Central memory CD4-positive, alpha-beta T cell (primary cell): ENCODE measurements around the gene NAT9.
A peak's percentile ranks its signal among the peaks of the same experiment; 100 is the strongest.

ENCODE experiments used
- DNase-seq: peaks from one replicate; pipeline ENCODE4 v3.0.0; 2022

NAT9 gene

DNA sequence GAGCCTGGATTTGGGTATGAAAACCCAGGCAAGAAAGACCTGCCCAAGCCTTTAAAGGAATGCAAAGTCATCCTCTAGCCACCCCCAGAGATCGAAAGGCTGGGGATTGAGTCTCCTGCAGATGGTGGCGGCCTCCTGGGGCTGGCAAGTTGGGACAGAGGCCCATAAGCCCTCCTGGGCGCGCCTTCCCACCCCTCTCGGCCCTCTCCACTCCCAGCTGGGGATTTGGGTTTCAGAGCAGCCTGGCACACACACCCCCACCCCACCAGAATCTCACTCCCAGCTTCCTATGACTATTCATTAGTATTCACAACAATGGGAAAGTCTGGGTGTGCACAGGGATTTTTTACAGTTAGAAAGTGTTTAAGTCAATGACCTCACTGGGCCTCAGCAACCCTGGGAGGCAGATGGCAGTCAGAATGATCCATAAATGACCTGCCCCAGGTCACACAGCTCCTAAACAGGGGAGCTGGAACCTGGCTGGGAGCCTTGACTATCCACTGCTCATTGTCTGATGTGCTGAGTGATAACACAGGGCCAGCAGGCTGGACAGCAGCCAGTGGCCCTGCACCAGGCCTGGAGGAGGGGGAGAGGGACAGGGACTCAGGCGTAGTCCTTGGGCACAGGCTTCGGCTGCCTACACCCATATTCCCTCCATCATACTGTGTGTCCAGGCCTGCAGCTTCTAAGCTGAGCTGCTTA lies 15.6 kb downstream of the NAT9 start:
- no peak for DNase-seq

DNA sequence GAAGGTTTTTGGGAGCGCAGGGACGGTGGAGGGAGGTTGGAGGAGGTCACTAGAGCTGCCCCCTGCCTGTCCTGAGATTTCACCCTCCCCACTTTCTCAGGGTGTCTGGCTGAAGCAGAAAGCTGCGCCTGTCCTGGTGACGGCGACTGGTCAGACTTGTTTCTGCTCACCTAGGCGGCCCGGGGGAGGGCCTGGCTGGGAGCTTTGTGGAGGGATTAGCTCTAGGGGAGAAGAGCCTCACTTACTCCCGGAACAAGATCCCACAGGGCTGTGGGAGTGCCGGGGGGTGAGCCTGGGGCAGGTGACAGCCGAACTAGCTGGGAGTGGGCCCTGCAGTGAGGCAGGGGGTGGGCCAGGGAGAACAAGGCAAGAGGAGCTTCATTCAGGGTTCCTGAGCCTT lies 16.2 kb downstream of the NAT9 start:
- no peak for DNase-seq

GRCh38 chr17:74759243-74759801 lies 16.8 kb downstream of the NAT9 start:
- peak; percentile 64 for DNase-seq

DNA sequence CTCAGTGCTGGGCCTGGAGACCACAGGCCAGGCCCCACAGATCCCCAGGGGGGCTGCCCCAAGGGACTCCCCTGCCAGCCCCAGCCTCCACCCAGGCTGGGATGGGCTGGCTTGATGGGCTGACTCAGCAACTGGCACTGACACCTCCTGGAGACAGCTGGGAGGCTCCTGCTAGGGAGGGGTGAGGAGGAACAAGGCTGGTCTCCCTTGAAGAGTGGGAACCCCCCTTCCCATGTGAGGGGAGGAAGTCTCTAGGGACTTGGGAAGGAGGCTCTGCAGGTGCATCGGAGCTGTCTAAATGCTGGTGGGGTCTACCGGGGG lies 17.3 kb downstream of the NAT9 start:
- no peak for DNase-seq

DNA sequence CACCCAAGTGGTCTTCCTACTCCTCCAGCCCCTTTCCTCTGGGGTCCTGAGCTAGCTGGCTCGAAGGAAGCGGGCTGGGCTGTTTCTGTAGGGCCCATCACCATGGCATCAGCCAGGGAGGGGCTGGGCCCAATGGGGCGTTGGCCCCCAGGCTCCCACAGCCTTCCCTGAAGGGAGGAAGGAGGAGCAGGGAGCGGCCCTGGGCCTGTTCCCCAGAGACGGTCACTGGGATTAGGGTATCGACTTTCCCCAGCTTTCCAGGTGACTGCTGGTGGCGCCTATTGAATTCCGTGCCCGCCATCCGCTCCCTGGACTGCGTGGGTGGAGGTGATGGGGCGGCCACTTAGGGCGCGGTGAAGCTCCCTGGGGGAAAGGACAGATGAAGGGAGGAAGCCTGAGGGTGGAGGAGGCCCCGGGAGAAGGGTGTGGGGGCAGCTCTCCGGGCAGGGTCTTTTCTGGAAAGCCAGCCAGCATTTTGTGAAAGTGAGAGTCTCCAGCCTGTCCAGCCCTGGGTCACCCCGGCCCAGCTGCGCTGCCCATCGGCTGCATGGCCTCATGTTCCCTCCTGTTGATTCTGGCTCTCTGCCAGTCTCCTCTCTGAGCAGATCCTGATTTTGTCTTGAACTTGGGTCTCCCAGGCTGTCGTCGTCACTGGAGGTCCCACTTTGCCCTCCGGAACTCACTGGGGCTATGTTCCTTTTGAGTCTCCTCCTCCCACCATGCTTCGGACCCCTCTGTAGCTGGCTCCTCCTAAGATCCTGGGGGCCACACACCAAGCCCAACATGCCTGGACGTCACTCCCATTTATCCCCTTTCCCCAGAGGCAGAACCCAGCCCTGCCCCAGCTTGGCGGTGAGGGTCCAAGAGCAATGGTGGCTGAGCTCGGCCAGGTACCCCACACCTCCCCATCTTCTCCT lies 18.0 kb downstream of the NAT9 start:
- no peak for DNase-seq

GRCh38 chr17:74757502-74757901 lies 18.6 kb downstream of the NAT9 start:
- no peak for DNase-seq

DNA sequence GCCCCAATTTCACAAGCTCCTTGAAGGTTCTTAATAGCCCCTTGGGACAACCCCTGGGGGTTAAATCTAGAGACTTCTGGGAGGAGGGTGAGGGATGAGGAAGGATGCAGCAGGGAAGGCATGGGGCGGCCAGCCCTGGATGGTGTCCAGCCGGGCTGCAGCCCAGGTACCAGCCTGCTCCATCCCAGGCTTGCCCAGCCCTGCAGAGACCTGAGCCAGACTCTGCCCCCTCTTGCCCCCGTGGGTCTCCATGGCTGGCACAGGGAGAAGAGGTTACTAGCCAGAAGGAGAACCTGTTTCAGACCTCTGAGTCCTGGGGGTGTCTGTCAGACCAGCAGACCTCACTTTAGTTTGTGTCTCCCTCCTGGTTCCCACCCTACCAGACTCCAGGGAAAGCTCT lies 19.3 kb downstream of the NAT9 start:
- no peak for DNase-seq

GRCh38 chr17:74755533-74755932 lies 20.6 kb downstream of the NAT9 start:
- no peak for DNase-seq

DNA sequence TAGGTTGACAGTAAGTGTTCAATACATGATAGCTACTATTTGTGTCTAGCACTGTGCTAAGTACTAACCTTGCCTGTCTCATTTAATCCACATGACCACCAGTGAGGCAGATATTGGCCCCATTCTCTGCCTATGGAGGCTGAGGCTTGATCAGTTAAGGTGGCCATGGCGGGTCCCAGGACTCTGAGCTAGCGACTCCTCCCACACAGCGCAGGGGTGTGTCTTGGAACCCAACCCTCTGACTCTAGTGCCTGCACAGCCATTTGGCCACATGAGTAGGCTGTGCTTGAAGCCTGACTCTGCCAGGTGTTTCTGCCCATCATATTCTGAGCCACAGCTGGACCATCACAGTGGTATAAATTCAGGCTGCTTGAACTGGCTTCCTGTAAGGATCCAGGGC lies 21.3 kb downstream of the NAT9 start:
- DNase-seq: no peak

- DNase-seq: no peak
Observed at GRCh38 chr17:74752822-74753401, 23.2 kb downstream of the NAT9 start.

DNA sequence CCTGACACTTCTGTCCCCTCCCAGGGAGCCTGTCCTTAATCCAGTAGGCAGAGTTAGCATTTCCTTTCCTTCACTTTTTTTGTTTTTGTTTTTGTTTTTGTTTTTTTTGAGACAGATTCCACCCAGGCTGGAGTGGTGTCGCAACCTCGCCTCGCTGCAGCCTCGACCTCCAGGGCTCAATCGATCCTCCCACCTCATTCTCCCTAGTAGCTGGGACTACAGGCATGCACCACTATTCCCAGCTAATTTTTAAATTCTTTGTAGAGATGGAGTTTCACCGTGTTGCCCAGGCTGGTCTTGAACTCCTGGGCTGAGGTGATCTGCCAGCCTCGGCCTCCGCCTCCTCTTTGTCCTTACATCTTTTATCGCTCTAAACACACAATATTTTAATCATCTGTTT lies 23.7 kb downstream of the NAT9 start:
- DNase-seq: no peak

- DNase-seq: no peak
Observed at GRCh38 chr17:74750327-74751069, 25.6 kb downstream of the NAT9 start.

GRCh38 chr17:74750039-74750326 lies 26.2 kb downstream of the NAT9 start:
- DNase-seq: no peak

- peak; percentile 28 for DNase-seq
Observed at GRCh38 chr17:74749279-74750038, 26.7 kb downstream of the NAT9 start.

DNA sequence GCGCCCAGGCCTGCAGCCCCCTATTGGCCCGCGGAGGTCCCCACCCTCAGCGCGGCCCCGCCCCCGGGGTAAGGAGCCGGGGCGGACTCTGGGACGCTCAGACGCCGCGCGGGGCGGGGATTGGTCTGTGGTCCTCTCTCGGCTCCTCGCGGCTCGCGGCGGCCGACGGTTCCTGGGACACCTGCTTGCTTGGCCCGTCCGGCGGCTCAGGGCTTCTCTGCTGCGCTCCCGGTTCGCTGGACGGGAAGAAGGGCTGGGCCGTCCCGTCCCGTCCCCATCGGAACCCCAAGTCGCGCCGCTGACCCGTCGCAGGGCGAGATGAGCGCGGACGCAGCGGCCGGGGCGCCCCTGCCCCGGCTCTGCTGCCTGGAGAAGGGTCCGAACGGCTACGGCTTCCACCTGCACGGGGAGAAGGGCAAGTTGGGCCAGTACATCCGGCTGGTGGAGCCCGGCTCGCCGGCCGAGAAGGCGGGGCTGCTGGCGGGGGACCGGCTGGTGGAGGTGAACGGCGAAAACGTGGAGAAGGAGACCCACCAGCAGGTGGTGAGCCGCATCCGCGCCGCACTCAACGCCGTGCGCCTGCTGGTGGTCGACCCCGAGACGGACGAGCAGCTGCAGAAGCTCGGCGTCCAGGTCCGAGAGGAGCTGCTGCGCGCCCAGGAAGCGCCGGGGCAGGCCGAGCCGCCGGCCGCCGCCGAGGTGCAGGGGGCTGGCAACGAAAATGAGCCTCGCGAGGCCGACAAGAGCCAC lies 27.4 kb downstream of the NAT9 start, which contains the start of gene NHERF1:
NHERF1 (plus strand) TSS at position 100 of the 750 bp plus-strand sequence; CDS start at position 319, 219 bp downstream.
- DNase-seq: peak; percentile 93

DNA sequence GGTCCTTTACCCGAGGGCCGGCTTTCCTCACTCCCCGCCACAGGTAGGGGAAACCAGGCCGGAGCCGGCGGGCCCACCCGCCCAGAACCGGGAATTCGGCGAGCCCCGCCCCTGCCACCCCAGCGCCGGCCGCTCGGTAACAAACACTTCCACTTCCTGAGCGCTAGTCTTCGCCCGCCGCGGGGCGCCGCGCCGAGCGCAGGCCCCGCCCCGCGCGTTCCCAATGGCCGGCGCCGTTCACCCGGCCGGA lies 27.9 kb downstream of the NAT9 start:
- no peak for DNase-seq

GRCh38 chr17:74746922-74747321 lies 29.2 kb downstream of the NAT9 start:
- DNase-seq: no peak

- DNase-seq: no peak
Observed at GRCh38 chr17:74746376-74746775, 29.8 kb downstream of the NAT9 start.

- DNase-seq: no peak
Observed at GRCh38 chr17:74745548-74746177, 30.5 kb downstream of the NAT9 start.

- DNase-seq: peak; percentile 78
Observed at GRCh38 chr17:74744714-74745547, 31.2 kb downstream of the NAT9 start.
